Erythroblast (primary cell): ENCODE measurements around the gene FAM90A1.
"Not testable (repeated sequence)": the region's sequence is repeated elsewhere in the genome, so short reads cannot be mapped to it uniquely, and the experiment has no call there.

ENCODE experiments used
- GATA1 ChIP-seq: IDR thresholded peaks from 2 replicates; pipeline ENCODE4 v1.6.1; 2011; ENCODE audit warnings: low read depth, mild to moderate bottlenecking, control low read depth, low read length, moderate library complexity
- POLR2A ChIP-seq: IDR thresholded peaks from 2 replicates; pipeline ENCODE4 v1.6.1; 2011; ENCODE audit warnings: mild to moderate bottlenecking, low read length

GRCh38 chr12:8276397-8276796, 49.0 kb upstream of the FAM90A1 start:
- TF ChIP-seq POLR2A, GATA1: not testable (repeated sequence)
